HFFc6 (cell line): ENCODE measurements around the gene ATP6V0E1. TPM values are rescaled to one million over a fixed set of nuclear protein-coding genes. Genes with fewer than 3 reads are reported as not detected.

Source experiments
- DNase-seq: peaks from one replicate; pipeline ENCODE4 v3.0.0-alpha.2; 2018
- H3K27ac Mint-ChIP-seq: 2 replicates; pipeline ENCODE4 v1.8.0; 2020; ENCODE audit warnings: mild to moderate bottlenecking, mixed read lengths
- H3K27me3 Mint-ChIP-seq: 2 replicates; pipeline ENCODE4 v1.8.0; 2021; ENCODE audit warnings: mild to moderate bottlenecking, moderate library complexity, mixed read lengths; ENCODE audit not compliant: insufficient read depth
- H3K36me3 Mint-ChIP-seq: 2 replicates; pipeline ENCODE4 v1.8.0; 2021; ENCODE audit warnings: low read depth, mixed read lengths
- H3K4me1 Mint-ChIP-seq: 2 replicates; pipeline ENCODE4 v1.8.0; 2020; ENCODE audit warnings: low read depth, mixed read lengths
- H3K4me3 Mint-ChIP-seq: 2 replicates; pipeline ENCODE4 v1.8.0; 2020; ENCODE audit warnings: mild to moderate bottlenecking, moderate library complexity, mixed read lengths
- H3K9me3 Mint-ChIP-seq: 2 replicates; pipeline ENCODE4 v1.8.0; 2020; ENCODE audit warnings: mild to moderate bottlenecking, mixed read lengths
- CTCF ChIP-seq: fragments of 200-600 bp; sonication (generic); IDR thresholded peaks from 2 replicates; pipeline ENCODE4 v1.5.0; 2021; ENCODE audit warnings: antibody characterized with exemption, mild to moderate bottlenecking
- total RNA-seq, 6 experiments: library from RNA; stranded (reverse); fragmentation: NEBNext Ultra II Directional; extraction: Animal tissue kit (Norgen Biotek cat#: 25700); gene quantifications; 2 replicates in 1 of 6; 3 replicates in 5 of 6; pipeline ENCODE4 v1.2.3, GENCODE V29; 2021

The ATP6V0E1 gene
- total RNA-seq, 6 experiments from 2014 or later, result 462 to 606 (median 488) TPM

GRCh38 chr5:173051746-173052145 is 68.2 kb downstream of the ATP6V0E1 start:
- no peaks in the 10 kb centered on the region for H3K9me3 Mint-ChIP-seq
- peak; percentile 67 for DNase-seq
- H3K36me3 Mint-ChIP-seq, result no peaks in the 10 kb centered on the region
- peaks cover 56% of the 10 kb centered on the region for H3K4me1 Mint-ChIP-seq
- peak overlapping the region; percentile 64 for H3K27ac Mint-ChIP-seq
- peak overlapping the region; percentile 40 for H3K4me3 Mint-ChIP-seq
- TF ChIP-seq CTCF, result no peak
- no peaks in the 10 kb centered on the region for H3K27me3 Mint-ChIP-seq

- Mint-ChIP-seq H3K4me3 (no peak overlapping the region), H3K27ac (no peak overlapping the region), H3K9me3 (no peaks in the 10 kb centered on the region), H3K27me3 (peaks cover 2% of the 10 kb centered on the region; the same call in 1 of the 2 replicates), H3K36me3 (no peaks in the 10 kb centered on the region), H3K4me1 (peaks cover 61% of the 10 kb centered on the region)
- no peak for DNase-seq
- TF ChIP-seq CTCF, result no peak
These were observed 69.5 kb downstream of the ATP6V0E1 start for GRCh38 chr5:173053041-173053440.

- H3K4me3 Mint-ChIP-seq, result peak overlapping the region; percentile 90
- H3K27me3 Mint-ChIP-seq, result peaks cover 2% of the 10 kb centered on the region; the same call in 1 of the 2 replicates
- H3K9me3 Mint-ChIP-seq, result no peaks in the 10 kb centered on the region
- DNase-seq, result no peak
- H3K36me3 Mint-ChIP-seq, result no peaks in the 10 kb centered on the region
- H3K4me1 Mint-ChIP-seq, result peaks cover 59% of the 10 kb centered on the region
- TF ChIP-seq CTCF, result no peak
- H3K27ac Mint-ChIP-seq, result no peak overlapping the region
These were observed 71.6 kb downstream of the ATP6V0E1 start for GRCh38 chr5:173055042-173055721.

- H3K9me3 Mint-ChIP-seq, result no peaks in the 10 kb centered on the region
- H3K36me3 Mint-ChIP-seq, result no peaks in the 10 kb centered on the region
- no peak for DNase-seq
- H3K4me3 Mint-ChIP-seq, result peak overlapping the region; percentile 90
- H3K4me1 Mint-ChIP-seq, result peaks cover 54% of the 10 kb centered on the region
- H3K27me3 Mint-ChIP-seq, result peaks cover 2% of the 10 kb centered on the region; the same call in 1 of the 2 replicates
- peak overlapping the region; percentile 65 for H3K27ac Mint-ChIP-seq
- no peak for TF ChIP-seq CTCF
These were observed 72.1 kb downstream of the ATP6V0E1 start for GRCh38 chr5:173055722-173055982.

GRCh38 chr5:173055983-173056782 is 72.6 kb downstream of the ATP6V0E1 start, which contains the start of gene CREBRF:
Gene CREBRF (plus strand): TSS chr5:173056352. CDS start chr5:173080776, 24,424 bp downstream.
- TF ChIP-seq CTCF, result no peak
- DNase-seq, result peak; percentile 94
- peak within 1 kb of the TSS; percentile 93 for H3K4me3 Mint-ChIP-seq
- H3K27me3 Mint-ChIP-seq, result peaks cover 2% of the 10 kb centered on the region; the same call in 1 of the 2 replicates
- H3K27ac Mint-ChIP-seq, result peak within 1 kb of the TSS; percentile 96
- H3K9me3 Mint-ChIP-seq, result no peaks in the 10 kb centered on the region
- no peaks in the 10 kb centered on the region for H3K36me3 Mint-ChIP-seq
- H3K4me1 Mint-ChIP-seq, result peaks cover 51% of the 10 kb centered on the region
